B cell (primary cell): ENCODE measurements around the gene DEXI.

Source experiments
- CTCF ChIP-seq: fragments of 200-600 bp; IDR thresholded peaks from one replicate; pipeline ENCODE4 v1.8.0; 2022; ENCODE audit warnings: antibody characterized with exemption, mild to moderate bottlenecking
- EZH2 ChIP-seq: IDR thresholded peaks from 2 replicates; pipeline ENCODE4 v1.6.1; 2012; ENCODE audit warnings: borderline replicate concordance, low read depth, mild to moderate bottlenecking, moderate library complexity, low read length; ENCODE audit not compliant: insufficient read depth, poor library complexity, severe bottlenecking

DNA sequence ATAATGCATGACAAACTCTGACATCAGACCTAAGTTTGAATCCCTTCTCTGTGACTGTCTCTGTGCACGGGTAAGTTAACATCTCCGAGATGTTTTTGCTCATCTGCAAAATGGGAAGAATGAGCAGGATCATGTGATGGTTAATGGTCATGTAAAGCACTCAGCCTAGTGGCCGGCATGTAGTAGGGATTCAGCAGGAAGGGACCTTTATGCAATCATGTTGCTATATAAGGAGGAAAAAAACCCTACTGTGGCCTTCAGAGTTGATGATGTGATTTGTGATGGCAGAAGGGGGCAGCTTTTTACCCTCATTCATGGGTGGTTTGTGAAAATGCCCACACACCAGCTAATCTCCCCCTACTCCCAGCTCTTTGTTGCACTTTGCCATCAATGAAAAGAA is 26.2 kb upstream of the DEXI start:
- TF ChIP-seq CTCF: no peak
- no peak for TF ChIP-seq EZH2
